GM11168 (cell line): Measurements from ENCODE around the gene ATXN7.

Experiments used
- in situ Hi-C: fragments of 300-500 bp; cut with MboI; formaldehyde crosslinking; loops from one replicate; pipeline ENCODE4 v1.12.0; 2022; ENCODE audit warnings: low sequenced_read_pairs; ENCODE audit not compliant: unreplicated experiment

ATXN7 gene

GRCh38 chr3:63896332-63897030 lies 32.8 kb downstream of the ATXN7 start:
- in situ Hi-C loops = no loop called here

GRCh38 chr3:63900010-63900409 lies 36.3 kb downstream of the ATXN7 start:
- in situ Hi-C loops = no loop called here

GRCh38 chr3:63900459-63900858 lies 36.8 kb downstream of the ATXN7 start:
- in situ Hi-C loops = no loop called here

GRCh38 chr3:63905731-63906620 lies 42.3 kb downstream of the ATXN7 start:
- in situ Hi-C loops = no loop called here

- in situ Hi-C loops = no loop called here
Measured at GRCh38 chr3:63908081-63908736, 44.5 kb downstream of the ATXN7 start.

GRCh38 chr3:63908776-63909175 lies 45.1 kb downstream of the ATXN7 start:
- in situ Hi-C loops = no loop called here

- in situ Hi-C loops = no loop called here
Measured at GRCh38 chr3:63909431-63909830, 45.8 kb downstream of the ATXN7 start.

GRCh38 chr3:63910001-63910400 lies 46.3 kb downstream of the ATXN7 start:
- in situ Hi-C loops = no loop called here

- in situ Hi-C loops = no loop called here
Measured at GRCh38 chr3:63910891-63911290, 47.2 kb downstream of the ATXN7 start.

GRCh38 chr3:63911509-63911872 lies 47.8 kb downstream of the ATXN7 start:
- in situ Hi-C loops = no loop called here

GRCh38 chr3:63911873-63912767 lies 48.5 kb downstream of the ATXN7 start, which contains the start of gene SCAANT1:
TSS of gene SCAANT1 (minus strand) at chr3:63912383.
- in situ Hi-C loops = no loop called here

- in situ Hi-C loops = no loop called here
Measured at GRCh38 chr3:63912768-63913588, 49.3 kb downstream of the ATXN7 start.

- in situ Hi-C loops = no loop called here
Measured at GRCh38 chr3:63914312-63914711, 50.6 kb downstream of the ATXN7 start.

- in situ Hi-C loops = no loop called here
Measured at GRCh38 chr3:63918321-63918720, 54.7 kb downstream of the ATXN7 start.

GRCh38 chr3:63920001-63920400 lies 56.3 kb downstream of the ATXN7 start:
- in situ Hi-C loops = no loop called here

- in situ Hi-C loops = no loop called here
Measured at GRCh38 chr3:63921741-63922482, 58.2 kb downstream of the ATXN7 start.

- in situ Hi-C loops = no loop called here
Measured at GRCh38 chr3:63922491-63923199, 59.0 kb downstream of the ATXN7 start.

GRCh38 chr3:63926309-63926708 lies 62.6 kb downstream of the ATXN7 start:
- in situ Hi-C loops = no loop called here
